Stimulated activated CD8-positive, alpha-beta memory T cell treated with anti-CD3 and anti-CD28 coated beads, Interleukin-7, amount 100 ng/mL, for 4 hours (primary cell): ENCODE measurements around the gene ARAF.
"Not testable (repeated sequence)": the region's sequence is repeated elsewhere in the genome, so short reads cannot be mapped to it uniquely, and the experiment has no call there.

Experiments
- DNase-seq, 2 donors: peaks; one replicate each; pipeline ENCODE4 v3.0.0-alpha.2; 2020; ENCODE audit warnings: low read depth in 2 of 2

The ARAF gene

DNA sequence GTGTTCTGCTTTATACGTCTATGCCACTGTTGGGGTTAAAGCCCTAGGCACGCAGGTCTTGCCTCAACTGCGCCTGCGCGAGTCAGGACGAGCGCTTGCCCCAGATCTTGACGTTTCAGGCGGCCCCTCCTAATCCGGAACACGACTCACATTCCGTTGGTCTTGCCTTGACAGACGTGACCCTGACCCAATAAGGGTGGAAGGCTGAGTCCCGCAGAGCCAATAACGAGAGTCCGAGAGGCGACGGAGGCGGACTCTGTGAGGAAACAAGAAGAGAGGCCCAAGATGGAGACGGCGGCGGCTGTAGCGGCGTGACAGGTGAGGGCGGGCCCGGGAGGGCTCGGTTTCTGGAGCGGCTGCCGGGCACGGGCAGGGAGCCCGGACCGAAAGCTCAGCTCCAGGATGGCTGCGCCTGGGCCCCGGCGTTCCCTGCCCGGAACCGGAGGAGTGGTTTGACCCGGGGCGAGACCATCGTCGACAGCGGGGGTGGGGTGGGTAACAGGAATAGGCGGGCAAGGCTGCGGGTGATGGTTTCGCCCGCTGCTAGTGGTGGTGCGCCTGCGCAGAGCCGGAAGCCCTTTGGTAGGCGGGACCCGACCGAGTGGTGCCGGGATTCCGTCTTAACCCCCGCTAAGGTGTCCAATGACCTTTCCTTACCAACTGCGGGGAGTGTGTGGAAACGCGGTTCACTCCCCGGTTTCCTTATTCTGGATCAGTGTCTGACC is at the start of gene ARAF:
Gene ARAF, plus strand, starts transcription at position 272 of the 725 bp plus-strand sequence. CDS start 1,763 bp downstream, outside the sequence.
- DNase-seq = peak; percentile 91 to 96

DNA sequence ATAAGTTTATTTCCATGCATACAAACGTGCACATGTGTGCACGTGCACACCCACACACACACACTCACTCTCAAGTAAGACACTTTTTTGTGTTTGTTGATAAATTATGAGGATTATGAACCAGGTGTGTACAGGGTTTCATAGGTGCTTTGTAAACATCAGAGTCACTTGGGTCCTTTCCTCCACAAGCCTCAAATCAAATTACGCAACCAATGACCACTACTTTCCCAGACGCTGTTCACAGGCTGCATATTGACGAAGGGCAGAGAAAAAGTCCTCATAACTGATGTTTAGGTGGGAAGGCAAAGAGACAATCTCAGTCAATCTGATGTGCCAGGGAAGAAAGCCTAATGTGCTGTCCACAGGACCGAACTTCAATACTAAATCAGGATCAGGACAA is 48.6 kb upstream of the ARAF start:
- not testable (repeated sequence) for DNase-seq

DNA sequence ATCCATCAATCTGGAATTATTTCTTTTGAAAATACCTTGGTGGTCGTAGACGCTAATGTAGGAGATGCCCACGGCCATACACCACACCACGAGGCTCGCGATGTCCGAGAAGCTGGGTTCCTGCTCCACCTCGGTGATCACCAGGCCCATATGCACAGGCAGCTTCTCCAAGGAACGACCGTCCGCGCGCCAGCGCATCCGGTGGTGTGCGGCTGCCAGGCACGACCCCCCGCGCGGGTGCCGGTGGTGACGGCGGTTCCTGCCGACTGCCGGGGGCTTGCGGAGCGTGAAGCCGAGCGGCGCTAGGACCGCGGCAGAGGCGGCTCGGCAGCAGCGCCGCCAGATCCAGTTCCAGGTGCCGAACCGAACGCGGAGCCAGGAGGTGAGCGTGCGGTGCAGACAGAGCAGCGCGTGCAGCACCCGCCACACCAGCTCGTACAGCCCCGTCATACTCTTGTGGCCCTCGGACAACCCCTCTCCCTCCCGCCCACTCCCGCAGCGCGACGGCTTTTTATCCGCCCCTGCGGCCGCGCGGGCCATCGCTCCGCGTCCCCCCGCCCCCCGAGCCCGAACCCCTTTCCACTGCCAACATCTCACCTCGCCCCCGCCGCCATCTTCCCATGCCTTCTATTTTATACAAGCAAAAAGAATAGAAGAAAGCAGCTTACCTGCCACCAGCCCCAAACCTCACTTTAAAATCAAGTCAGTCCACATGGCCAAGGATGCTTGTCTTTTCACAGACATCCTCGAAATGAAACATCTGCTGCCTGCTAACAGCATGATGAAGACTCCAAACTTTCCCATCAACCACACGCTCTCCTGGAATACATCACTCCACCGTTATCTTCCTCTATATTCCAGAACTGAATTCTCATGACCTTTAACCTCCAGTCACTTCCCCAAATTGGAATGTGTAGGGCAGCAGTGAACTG is 47.7 kb upstream of the ARAF start:
- not testable (repeated sequence) for DNase-seq

DNA sequence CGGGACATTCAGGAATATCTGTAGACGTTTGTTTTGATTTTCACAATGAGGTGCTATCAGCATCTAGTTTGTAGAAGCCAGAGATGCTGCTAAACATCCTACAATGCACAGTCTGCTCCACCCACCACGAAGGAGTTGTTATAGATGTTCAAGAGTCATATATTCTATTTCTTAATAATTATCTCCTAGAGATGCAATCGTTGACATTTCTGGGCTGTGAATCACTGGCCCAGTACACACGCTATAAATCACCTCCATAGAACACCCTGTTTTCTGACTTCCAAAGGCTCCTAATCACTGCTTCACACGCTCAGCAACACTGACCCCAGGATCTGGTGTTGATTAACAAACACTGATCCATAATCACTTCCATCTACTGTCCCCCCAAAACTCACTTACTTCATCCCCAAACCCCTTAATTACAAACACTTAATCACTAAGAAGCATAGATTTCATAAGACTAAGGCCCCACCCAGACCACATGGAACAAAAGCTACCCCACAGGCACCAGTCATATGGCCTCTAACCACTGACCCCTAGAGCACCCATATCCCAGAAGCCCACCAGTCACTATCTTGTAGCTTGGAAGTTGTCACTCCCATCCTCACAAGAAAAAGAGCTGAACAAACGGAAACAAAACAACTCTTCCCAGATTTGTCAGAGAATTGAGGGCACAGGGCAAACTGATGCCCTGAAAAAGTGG is 46.3 kb upstream of the ARAF start:
- no peak for DNase-seq

DNA sequence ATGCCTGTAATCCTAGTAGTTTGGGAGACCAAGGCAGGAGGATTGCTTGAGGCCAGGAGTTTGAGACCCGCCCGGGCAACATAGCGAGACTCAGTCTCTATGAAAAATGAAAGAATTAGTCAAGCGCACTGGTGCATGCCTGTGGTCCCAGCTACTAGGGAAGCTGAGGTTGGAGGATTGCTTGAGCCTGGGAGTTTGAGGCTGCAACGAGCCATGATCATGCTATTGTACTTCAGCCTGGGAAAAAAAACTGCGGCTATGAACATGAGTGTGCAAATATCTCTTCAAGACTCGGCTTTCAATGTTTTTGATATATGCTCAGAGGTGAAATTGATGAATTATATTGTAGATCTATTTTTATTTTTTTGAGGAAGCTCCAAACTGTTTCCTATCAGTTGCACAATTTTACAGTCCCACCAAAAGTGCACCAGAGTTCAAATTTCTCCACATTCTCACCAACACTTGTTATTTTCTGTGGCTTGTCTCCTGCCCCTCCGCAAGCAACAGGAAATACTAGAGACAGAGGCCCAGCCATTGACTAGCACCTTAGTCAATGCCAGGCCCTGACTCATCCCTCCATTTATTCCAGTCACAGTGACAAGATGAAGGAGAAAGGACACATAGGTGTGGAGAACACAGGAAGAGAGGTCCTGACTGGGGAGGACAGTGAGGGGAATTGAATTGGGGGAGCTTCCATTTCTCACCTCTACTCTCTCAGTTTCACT is 44.9 kb upstream of the ARAF start:
- DNase-seq = no peak

DNA sequence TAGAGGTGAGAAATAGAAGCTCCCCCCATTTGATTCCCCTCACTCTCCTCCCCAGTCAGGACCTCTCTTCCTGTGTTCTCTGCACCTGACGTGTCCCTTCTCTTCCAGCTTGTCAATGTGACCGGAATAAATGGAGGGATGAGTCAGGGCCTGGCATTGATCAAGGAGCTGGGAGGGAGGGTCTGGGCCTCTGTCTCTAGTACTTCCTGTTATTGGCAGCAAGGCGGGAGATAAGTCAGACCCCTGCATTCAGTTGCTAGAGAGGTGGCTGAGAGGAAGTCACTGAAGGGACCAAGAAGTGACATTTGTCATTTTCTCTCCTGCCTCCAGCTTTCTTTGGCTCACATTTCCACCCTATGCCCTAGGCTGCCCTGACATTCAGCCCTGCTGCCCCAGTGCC is 42.9 kb upstream of the ARAF start:
- DNase-seq = no peak

DNA sequence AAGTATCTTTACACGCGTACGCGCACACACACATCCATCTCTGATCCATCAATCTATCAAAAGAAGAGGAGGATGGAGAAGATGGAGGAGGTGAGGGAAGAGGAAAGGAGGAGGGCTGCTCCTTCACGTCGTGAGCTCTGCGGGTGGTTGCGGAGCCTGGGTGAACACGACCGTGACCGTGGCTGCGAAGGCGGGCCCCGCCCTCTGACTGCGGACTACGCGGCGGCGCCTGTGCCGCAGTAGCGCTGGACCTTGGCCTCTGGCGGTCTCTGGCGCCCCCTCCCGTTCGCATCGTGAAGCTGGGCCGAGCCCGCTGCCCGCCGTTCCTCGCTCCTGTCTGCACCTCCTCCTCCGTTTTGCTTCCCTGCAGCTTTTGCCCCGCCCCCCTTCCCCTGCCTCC is 37.7 kb upstream of the ARAF start:
- DNase-seq = peak; percentile 43 to 66

DNA sequence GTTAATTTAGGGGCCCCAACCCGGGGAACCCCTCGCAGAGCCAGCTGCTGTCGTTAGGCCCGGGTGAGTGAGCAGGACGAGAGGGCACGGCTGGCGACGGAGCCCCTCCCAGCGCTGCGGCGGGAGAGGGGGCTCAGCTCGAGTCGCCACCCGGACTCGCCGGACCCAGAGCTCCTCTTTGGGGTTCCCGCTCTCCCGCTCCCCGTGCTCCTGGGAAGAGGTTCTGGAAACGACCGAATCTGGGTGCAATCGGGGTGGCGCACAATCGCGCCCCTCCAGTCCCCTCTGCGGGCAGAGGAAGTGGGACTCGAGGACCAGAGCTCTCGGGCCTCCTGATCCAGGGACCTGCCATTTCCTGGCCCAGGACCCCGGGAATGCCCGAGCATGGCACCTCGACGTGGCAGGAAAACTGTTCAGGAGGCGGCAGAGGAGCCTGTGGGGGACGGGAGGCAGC is 37.3 kb upstream of the ARAF start:
- DNase-seq = no peak

DNA sequence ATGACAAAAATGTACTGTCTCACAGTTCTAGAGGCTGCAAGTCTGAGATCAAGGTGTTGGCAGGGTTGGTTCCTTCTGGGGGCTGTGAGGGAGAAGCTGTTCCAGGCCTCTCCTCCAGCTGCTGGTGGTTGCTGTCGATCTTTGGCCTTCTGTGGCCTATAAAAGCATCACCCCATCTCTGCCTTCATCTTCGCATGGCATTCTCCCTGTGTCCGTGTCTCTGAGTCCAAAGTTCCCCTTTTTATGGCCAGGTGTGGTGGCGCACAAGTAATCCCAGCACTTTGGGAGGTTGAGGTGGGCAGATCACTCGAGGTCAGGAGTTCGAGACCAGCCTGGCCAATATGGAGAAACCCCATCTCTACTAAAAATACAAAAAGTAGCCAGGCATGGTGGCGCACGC is 31.5 kb upstream of the ARAF start:
- DNase-seq = no peak

DNA sequence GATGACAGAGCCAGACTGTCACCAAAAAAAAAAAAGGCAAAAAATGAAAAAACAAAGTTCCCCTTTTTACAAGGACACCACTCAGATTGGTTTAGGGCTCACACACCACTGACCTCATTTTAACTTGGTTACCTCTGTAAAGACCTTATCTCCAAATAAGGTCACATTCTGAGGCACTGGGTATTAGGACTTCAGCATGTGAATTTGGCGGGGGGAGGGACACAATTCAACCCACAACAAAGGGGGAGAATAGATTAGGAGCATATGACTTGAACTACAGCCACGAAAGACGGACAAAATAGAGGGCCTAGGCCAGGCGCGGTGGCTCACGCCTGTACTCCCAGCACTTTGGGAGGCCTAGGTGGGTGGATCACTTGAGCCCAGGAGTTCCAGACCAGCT is 31.0 kb upstream of the ARAF start:
- DNase-seq = no peak

DNA sequence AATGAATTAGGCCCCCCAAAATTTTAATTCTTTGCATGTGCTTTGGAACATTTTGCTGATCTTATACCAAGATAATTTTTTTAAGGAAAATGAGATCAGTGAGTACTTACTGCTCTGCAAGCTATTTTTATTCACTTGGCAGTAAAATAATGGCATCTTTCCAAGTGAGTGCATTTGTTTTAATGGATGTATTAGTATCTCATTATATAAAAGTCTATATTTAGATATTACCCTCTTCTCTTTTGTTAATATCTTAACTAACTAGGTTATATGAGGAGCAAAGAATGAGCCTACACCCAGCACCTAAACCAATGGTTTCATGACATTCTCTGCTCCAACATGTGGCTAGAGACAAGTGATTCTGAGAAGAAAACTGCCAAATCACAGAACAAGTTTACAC is 21.1 kb upstream of the ARAF start:
- DNase-seq = no peak

DNA sequence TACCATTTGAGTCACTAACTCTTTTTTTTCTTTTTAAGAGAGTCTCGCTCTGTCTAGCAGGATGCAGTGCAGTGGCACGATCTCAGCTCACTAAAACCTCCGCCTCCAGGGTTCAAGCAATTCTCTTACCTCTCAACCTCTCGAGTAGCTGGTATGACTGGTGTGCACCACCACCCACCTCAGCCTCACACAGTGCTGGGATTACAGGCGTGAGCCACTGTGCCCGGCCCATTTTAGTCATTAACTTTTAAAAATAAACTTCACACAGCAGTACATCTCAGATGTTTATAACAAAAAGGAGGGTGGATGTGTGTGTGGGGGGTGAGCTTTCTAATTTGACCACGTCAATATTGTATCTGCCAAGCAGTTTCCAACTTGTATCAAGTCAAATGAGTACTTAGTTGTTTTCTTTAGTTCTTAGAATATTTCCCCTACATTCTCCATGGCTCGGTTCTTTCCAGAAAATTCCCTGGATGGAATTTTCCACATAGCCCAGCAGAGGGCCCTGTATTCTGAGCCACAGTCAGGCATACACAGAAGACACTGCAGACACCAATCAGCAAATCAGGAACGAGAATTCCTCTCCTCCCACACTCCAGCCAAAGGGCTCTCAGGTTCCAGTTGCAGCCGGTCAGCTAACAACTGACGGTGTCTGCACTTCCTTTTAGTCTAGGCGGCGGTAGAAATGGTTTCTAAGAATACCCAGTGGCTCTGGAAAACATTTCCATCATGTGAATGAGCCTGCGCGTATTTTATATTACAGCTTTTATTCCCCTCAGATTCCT is 20.1 kb upstream of the ARAF start:
- no peak for DNase-seq

DNA sequence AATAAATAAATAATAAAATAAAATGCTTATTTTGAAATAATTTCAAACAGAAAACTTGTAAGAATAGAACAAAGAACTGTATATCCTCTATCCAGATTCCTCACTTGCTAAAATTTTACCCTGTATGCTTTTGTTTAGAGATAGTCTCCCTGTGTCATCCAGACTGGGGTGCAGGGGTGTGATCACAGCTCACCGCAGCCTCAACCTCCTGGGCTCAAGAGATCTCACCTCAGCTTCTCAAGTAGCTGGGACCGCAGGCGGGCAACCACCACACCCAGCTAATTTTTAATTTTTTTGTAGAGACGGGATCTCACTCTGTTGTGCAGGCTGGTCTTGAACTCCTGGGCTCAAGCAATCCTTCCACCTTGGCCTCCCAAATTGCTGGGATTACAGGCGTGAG is 17.5 kb upstream of the ARAF start:
- DNase-seq = no peak

DNA sequence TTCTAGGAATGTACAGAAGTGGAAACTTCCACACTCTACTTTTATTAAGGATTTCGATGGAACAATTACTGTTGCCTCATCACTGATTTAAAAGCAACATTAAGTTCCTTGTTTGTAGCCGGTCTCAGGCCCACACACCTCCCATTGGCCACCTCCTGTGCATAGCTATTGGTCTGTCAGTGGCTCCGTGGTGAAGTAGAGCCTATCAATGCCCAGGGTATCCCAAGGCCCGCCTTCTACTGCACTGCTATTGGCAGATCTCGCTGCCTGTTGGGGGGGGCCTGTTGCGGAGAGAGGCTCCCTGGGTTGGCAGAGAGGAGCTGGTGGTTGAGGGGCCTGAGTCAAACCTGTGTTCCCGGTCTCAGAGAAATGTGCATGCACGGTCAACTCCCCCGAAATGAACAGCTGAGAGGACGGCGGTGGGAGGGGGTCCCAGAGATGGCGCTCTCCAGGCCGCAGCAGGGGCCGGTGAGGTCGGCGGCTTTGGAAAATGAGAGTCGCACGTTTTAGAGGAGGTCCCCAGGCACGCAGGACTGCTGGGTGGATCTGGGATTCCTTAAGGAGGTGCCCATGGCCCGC is 4.9 kb upstream of the ARAF start:
- DNase-seq = peak; percentile 74

DNA sequence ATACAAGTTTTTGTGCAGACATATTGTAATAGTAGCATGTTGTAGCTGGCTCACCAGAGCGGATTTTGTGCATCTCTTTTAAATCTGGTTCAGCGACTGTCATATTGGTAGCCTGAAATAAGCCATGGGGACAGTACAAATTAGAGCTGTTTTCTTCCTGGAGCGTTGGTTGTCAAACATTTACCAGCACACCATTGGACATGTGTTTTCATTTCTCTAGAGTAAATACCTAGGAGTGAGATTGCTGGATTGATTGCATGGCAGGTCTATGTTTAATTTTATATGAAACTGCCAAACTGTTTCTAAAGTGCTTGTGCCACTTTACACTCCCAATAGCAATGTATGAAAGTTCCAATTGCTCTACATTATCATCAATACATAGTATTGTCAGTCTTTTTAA is 2.6 kb upstream of the ARAF start:
- no peak for DNase-seq

DNA sequence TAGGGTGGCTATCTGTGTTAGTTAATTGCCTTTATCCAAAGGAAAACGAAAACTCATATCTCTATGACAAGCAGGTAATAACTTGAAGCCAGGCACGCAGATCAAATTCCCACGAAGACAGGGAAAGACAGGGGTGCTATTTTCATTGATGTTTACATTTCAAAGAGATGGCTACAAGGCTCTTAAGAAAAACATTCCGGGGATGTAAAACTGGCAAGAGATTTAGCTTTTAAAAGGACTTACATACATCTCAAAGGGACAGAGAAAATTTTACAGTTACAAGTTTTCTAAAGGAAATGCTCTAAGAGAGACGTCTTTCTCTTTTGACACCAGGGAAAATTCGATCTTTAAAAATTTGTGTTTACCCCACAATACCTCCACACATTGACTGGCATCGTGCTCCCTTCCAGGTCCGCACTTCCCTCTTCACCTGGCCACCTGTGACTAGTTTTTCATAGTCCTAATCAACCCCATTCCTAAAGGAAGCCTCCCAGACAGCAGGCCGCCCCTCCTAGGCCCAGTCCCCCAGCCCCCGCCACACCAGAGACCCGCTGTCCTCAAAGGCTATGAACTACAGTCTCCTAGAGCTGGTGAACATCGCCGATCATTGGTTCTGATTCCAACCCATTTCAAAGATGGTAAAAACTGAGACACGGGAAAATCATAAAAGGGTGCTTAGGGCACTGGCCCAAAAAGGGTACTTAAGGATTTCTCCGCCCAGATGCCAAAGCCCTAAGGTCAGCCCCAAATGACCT is 649 bp upstream of the ARAF start:
- no peak for DNase-seq

DNA sequence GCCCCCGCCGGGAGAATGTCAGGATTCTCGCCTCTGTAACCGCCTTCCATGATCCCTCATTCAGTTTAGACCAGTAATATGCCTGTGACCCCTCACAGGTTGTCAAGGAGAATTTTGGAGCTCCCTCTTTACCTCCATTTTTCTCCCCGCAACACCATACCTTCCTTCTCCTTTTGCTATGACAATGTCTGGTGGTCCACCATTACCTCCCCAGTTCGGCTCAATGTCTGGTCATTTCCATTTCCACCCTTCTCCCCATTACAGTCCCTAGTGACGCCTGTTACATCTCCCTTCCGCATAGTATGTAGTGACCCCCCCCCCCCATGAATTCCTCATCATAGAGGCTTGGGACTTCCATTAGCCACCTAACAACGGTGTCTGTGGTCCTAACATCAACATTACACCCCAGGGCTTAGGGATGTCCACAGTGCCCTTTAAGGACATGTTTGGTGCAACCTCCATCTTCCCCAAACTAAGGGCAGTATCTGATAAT is 700 bp downstream of the ARAF start:
- DNase-seq = no peak

DNA sequence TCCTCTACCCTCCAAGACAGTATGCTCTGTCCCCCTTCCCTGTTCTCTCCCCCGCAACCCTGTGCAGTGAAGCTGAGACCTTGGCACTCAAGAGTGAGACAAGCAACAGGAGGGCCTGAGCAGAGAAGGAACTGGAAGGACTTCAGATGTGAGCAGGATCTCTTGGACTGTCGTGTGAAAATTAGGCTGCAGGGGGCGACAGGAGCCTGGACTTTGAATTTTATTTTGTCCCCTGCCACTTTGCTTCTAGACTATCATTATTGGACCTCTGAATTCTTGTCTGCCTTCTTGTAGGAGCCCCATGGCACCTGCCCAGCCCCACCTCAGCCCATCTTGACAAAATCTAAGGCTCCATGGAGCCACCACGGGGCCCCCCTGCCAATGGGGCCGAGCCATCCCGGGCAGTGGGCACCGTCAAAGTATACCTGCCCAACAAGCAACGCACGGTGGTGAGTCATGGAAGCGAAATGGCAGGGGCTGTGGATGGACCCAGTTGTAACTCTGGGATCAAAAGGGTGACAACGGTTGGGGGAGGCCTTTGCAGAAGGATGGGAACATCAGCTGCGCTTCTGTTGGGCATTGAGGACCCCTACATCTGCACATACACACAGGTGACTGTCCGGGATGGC is 1.7 kb downstream of the ARAF start:
- DNase-seq = no peak

DNA sequence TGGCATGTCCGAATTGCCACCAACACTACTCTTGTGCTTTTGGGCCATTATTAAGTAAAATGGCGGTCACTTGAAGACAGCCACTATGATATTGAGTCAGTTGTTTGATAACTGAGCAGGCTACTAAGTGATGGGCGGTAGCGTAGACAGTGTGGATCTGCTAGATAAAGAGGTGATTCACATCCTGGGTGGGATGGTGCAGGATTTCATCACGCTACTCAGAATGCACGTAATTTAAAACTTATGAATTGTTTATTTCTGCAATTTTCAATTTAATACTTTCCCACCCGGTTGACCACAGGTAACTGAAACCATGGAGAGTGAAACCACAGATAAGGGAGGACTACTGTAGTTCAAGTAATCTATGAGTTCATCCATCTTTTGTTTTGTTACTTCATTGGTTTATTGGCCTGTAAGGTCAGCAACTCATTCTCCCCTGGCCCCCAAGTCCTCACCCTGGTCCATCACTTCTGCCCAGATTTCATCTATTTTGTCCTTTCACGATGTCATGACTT is 2.9 kb downstream of the ARAF start:
- no peak for DNase-seq
